Forelimb muscle (tissue), 1 donor: ENCODE results near the gene SH3D19. TPM values are rescaled to one million over a fixed set of nuclear protein-coding genes. Genes with fewer than 3 reads are reported as not detected.

Experiments used
- DNase-seq: peaks from one replicate; pipeline ENCODE4 v3.0.0-alpha.2; 2013; ENCODE audit warnings: low read depth
- polyA plus RNA-seq: library from polyadenylated mRNA; unstranded; fragments of 120-200 nt; gene quantifications from one replicate; pipeline ENCODE4 v1.2.1, GENCODE V29; 2013; ENCODE audit not compliant: insufficient read length

The SH3D19 gene
- polyA plus RNA-seq, 1 donor, result 27.9 TPM

DNA sequence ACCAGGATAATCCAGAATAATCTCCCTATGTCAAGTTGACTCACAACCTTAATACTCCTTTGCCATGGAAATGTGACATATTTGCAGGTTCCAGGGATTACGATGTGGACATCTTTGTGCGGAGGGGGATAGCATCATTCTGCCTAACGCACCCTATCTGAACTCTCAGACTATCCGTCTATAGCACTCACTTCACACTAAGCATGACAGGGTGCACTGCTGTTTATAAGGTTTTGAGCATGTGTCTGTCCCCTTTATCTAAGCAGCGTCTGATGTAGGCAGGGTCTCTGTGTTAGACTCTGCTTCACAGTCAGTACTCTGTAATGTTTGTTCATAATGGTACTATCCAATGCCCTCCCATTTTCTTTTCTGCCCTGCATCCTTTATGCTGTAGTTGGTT lies 91.8 kb downstream of the SH3D19 start:
- no peak for DNase-seq

DNA sequence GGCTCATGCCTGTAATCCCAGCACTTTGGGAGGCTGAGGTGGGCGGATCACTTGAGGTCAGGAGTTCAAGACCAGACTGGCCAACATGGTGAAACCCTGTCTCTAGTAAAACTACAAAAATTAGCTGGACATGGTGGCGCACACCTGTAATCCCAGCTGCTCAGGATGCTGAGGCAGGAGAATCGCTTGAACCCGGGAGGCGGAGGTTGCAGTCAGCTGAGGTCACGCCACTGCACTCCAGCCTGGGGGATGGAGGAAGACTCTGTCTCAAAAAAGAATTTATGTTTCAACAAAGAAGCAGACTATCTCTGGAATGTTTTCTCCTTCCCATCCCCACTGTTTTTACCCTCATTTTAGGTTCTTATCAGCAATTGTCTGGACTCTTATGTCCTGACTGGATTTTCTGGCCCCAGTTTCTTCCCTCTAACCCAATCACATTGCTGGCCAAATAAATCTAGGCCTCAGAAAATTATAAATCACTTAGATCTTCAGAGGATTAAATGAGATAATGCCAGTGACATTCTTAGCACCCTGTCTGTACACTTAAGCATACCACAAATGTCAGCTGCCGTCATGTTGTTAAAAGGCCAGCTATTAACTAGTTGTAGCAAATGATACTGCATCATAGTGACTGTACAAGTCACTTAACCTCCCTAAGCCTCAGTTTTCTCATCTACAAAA lies 93.3 kb downstream of the SH3D19 start:
- no peak for DNase-seq

DNA sequence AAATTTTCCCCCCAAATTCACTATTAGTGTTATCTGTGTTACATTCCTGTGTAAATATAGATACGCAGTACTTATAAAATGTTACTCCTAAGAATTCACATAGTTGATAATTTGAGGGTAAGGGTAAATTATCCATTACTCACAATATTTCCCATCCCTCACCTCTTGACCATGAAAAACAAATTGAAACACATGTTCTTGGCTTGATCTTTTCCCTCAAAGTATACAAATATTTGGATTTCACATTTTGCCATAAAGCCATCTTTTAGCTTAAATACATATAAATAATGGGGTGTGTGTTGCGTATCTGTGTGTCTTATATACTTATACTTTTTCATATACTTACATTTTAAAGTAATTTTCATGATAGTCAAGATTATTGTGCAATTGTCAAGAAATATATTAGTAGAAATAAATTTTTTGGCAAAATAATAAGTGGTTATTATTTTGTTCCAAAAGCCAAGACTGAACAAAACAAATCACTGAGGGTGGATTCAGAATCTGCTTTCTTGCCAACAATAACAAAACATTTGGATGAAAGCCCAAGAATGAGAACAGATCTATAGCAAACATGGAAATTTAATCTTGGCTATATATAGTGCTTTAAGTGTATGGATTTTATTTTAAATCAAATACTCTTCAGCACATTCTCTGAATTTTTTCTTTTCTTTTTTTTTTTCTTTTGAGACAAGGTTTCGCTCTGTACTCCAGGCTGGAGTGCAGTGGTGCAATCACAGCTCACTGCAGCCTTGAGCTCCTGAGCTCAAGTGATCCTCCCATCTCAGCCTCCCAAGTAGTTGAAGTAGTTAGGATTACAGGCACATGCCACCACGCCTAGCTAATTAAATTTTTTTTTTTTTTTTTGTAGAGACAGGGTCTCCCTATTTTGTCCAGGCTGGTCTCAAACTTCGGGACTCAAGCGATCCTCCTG lies 97.0 kb downstream of the SH3D19 start:
- peak; percentile 74 for DNase-seq

DNA sequence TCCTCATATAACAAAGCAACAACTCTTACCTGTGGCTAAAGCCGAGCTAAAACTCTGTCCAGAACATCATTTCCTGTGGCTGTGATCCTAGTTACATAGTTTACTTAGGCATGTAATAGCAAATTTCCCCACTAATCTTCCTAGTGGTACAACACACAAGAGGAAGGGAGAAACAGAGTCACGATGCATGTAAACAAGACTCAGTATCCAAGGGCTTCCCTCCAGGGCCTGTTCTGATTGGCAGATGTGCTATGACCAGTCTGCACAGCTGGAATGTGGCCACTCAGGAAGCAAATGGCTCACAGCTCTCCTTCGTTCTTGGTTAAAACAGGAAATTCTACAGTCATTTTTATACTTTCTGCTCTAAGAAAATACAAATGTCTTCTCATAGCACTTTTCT lies 97.7 kb downstream of the SH3D19 start:
- DNase-seq, result peak; percentile 91

DNA sequence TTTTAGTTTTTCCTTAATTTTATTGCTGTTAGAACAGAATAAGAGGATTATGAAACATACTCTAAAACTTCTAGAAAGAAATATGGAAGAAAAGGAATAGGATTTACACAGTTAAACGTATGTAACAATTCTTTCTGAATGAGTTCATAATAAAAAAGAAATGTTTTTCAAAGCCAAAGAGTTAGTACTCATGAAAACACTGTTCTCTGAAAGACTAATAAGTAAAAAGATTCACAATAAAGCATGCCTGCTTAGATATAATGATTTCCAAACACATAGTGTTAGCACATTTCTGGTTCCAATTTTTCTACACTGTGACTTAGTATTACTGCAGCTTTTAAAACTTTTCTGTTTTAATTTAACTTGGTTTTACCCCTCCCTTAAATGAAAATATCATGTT lies 98.2 kb downstream of the SH3D19 start:
- DNase-seq, result no peak

DNA sequence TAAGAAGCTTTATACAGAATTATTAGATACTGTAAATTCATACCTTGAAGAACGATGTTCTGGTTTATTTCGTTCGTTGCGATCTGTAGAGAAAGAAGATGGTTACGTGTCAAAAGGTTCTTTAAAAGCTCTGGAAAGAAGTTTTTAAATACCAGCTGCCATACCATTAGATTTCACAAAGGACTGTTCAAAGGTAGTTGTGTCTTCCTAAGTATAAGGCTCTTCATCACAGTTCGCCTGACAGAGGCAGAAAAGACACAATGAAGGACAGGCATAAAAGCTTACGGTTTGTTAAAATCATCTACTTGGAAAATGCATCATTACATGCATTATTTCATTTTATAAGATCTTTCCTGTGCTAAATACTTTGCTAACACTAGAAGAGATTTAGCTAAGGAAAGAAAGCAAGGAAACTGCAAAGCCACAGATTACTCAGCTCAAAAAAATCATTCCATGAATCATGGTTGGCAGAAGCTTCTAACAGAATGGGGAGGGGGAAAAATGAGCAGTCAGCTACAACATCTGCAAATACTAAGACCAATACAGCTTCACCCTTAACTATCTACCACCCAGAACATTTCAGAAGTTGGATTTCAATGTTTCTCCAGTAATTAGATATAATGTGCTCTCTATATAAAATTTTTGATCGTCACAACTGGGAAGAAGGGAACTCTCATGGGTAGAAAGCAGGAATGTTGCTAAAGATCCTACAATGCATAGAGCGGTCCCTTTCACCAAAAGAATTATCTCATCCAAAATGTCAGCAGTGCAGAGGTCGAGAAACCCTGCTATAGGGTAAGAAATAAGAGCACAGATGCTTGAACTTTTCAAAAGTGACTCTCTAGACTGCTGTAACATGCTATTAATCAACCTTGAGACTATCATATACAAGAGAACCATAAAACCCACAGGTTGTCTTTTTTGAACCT lies 99.1 kb downstream of the SH3D19 start:
- peak; percentile 95 for DNase-seq

DNA sequence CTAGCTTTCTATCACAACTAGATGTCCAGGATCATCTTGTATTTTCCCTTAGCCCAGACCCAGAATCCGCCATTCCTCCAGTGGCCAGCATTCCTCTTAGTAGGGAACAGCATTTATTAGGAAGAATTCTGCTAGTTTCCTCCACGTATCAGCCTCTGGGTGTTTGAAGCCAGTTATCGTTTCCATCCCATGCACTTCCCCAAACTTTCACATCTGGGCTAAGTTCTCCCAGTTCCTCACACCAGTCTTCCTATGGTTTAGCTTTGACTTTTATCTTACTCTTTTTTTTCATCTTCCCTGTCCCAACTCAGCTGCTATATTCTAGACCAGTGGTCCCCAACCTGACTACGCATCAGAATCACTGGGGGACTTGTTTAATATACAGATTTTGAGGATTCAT lies 101.9 kb downstream of the SH3D19 start:
- no peak for DNase-seq

DNA sequence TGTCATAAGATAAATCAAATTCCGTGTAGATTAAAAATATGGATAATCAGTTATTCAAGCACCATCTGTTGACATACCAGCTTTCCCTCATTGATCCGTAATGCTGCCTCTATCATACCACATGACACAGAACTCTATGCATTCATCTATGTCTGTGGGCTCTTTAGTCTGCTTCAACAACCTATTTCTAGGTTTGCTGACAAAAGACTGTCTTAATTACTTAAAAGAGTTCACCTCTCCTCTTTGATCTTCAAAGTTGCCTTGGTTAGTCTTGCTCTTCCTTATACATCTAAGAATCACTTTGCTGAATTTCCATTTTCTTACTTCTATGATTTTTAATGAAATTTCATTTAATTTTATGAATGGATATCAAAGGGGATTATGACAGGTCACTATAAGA lies 105.5 kb downstream of the SH3D19 start:
- no peak for DNase-seq

DNA sequence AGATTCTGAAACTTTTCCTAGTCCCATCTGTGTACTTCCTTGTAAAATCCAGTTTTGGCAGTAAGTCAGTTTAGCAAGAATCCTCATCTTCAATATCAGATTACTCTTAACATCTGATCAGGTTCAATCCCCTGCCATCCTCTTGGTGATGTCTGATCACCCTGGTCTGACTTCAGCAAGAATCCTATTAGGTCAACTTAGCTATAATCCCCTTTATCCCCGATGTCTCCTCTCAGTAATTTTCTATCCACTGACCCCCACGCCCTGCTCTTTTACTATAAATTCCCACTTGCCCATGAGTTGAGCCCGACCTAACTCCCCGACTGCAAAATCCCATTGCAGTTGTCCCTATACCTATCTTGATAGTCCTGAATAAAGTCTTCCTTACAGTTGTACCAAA lies 106.3 kb downstream of the SH3D19 start:
- no peak for DNase-seq

DNA sequence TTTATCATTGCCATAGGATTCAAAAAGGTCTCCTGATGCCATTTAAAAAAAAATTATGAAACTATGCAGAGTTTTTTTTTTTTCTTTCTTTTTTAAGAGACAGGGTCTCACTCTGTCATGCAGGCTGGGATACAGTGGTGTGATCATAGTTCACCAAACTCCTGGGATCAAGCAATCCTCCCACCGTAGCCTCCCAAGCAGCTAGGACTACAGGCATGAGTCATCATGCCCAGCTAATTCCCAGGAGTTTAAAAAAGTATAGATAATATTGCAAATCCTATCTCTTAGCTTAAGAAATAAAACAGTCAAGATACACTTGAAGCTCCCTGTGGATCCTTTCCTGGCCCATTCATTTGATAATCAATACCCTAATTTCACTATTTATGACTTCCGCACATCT lies 107.1 kb downstream of the SH3D19 start:
- DNase-seq, result no peak

DNA sequence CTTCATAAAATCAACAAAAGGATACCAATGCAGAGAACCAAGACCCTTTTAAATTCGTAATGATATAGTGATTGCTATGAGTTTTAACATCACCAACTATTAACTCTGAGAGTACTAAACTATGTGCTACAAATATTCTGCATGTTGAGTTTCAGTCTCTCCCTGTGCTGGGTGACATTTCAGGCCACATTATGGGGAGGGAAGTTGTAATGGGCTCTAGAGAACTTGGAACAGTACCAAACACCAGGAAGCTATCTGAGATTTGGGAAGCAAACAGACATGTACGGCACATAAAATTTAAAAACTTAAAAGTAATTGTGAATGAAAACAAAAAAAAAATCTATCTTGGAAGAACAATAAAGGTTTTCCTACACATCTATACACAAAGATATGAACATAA lies 108.1 kb downstream of the SH3D19 start:
- no peak for DNase-seq

DNA sequence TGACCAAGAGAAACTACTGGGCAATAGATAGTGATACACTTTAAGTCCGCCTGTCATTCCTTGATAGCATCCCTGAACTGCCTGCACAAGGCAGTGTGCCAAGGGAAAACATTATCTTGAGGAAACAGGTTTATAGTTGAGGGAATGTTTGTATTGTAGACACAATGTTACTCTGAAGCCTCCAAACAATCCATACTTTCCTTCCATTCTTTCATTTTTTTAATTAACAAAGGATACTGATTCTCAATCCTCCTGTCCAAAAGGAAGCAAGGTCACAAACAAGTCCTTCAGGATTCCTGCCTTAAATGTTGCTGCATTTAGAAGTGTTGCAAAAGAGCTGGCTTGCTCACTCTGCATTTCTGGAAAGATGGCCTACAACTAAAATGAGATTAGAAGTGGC lies 110.1 kb downstream of the SH3D19 start:
- DNase-seq, result no peak

DNA sequence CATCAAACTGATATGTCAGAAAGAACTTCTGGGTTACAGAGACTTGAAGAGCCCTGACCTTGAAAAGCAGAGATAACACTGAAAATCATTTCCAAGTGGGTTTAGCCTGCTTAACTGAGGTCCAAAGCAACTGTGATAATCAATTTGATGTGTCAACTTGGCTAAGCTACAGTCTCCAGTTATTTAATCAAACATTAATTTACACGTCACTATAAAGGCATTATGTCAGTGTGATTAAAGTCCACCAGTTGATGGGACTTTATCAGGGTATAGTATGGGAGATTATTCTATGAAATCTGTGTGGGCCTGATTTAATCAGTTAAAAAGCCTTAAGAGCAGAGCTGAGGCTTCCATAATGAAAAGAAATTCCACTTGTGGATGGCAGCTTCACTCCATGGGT lies 117.5 kb downstream of the SH3D19 start:
- DNase-seq, result no peak

DNA sequence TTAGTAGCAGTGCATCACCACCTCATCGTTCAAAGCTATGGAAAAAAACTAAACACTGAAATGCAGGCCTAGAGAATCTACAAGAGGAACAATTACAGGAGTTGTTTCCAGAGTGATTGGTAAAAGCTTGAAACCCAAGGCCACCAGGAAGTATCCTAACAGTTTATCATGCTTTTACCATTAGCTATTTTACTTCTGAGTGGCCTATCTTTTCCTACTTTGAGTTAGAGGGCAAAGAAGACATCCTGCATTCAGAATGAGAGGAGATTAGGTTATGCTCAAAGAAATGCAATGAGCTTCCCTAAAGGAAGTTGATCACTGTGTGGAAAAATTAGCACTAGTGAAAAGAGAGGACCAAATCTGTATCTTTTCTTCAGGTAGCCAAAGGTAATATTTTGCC lies 118.2 kb downstream of the SH3D19 start:
- DNase-seq, result no peak

DNA sequence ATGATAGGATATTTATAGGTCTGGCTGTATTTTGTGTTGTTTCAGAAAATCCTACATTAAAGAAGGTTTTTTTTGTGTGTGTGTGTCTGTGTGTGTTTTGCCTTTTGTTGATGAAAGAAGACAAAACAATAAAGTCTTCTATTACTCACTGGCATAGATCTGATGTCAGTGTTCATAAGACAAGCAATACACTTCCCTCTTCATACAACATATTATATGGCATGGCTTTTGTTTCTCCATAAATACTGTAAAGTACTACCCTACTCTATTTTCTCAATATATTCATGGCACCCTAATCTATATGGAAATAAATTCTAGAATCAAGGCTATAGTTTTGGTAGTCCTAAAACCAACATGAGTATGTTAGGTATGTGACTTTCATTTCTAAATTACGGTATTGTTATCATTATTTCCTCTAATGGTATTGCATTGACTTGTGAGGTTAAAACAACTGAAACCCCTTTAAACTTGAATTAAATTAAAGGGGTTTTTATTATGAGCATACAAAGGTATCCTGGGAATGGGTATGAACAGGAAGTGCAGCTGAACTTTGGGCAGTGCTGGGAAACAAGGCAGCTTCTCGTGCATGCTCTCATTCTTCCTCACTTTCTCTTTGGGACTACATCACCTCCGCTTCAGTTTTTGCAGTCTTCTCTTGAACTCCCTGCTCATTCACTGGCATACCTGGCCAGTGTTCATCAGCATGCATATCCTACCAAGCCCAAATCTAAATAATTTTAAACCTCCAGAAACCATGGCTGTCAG lies 119.0 kb downstream of the SH3D19 start:
- no peak for DNase-seq

DNA sequence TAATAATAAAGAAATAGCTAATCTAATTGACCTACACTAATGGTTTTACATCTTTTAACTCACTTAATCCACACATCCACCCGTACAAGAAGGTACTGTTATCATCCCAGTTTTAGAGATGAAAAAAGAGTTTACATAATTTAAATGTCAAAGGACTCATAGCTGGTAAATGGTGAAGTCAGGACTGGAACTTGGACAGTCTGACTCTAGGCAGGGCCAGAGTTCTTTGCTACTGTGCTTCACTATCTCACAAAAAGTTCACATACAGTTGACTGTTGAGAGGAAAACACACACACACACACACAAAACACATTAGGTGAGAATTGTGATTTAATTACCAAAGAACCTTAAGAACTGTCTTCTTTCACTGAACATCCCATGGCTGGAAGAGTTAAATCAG lies 119.7 kb downstream of the SH3D19 start:
- no peak for DNase-seq

DNA sequence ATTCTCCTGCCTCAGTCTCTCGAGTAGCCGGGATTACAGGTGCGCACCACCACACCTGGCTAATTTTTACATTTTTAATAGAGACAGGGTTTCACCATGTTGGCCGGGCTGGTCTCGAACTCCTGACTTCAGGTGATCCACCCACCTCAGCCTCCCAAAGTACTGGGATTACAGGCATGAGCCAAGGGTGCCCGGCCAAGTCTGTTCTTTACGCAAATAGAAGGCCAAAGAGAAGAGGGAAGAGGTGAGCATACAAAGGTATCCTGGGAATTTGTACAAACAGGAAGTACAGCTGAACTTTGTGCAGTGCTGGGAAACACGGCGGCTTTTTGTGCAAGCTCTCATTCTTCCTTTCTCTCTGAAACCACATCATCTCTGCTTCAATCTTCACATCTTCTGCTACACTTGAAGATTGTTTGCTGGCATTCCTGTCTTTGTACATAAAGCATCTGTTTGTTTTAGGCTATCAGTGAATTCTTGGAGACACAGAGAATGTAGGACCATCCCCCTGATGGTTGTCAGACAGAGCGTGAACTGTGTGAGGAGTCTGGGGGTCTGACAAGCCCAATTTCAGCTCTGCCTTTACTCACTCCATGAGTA lies 120.4 kb downstream of the SH3D19 start:
- DNase-seq, result no peak

DNA sequence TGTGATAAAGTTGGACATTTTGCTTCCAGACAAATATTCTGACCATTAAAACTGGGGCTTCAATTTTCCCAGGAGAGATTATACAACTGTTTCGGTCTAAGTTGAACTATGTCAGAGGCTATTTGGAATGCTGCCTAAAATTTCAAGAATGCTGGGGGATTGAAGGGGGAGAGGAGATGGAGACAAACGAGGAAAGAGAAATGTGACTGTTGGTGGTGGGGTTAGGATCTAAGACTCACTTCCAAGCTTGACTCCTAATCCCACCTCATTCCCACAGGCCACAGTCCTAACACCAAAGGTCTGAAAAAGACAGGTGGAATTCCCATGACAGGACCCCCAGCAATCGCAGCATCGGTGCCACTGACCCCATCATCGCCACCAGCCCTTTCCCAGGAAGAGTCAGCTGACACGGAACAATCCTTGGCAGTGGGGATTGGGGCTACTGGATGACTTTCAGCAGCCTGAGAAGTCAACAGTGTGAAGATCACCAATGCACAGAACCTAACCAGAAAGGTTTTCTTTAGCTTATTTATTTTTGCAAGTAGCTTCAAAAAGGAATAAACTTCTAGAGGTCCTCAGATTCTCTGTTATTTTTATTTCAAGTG lies 122.5 kb downstream of the SH3D19 start:
- no peak for DNase-seq

DNA sequence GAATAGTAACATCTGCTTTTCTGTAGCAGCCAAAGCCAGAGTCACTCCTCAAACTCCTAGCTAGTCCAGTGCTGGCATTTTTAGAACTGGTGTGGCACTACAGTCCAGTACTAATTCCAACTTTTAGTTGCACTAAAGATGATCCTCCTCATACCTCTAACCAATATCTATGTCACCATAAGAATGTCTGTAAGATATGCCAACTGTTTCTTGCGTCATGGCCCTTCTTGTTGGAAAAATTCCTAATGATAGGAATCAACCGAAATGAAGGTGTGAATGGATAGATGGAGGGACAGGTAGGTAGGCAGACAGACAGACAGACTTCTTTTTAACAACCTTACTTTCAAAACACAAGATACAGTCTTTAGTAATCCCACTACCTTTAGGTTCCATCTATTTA lies 123.0 kb downstream of the SH3D19 start:
- DNase-seq, result no peak
